Progenitor cell of endocrine pancreas (in vitro differentiated cells): ENCODE results near the gene MYH3. TPM values are rescaled to one million over a fixed set of nuclear protein-coding genes. Genes with fewer than 3 reads are reported as not detected.

ENCODE experiments used
- DNase-seq: peaks from one replicate; pipeline ENCODE4 v3.0.0; 2021; ENCODE audit warnings: low spot score; ENCODE audit not compliant: unreplicated experiment
- H3K27ac Mint-ChIP-seq: 2 replicates; pipeline ENCODE4 v1.8.0; 2021; ENCODE audit warnings: mild to moderate bottlenecking, moderate library complexity, mixed read lengths
- H3K27me3 Mint-ChIP-seq: 2 replicates; pipeline ENCODE4 v1.8.0; 2021; ENCODE audit warnings: mixed read lengths
- H3K36me3 Mint-ChIP-seq: 2 replicates; pipeline ENCODE4 v1.8.0; 2022; ENCODE audit warnings: mixed read lengths; ENCODE audit not compliant: insufficient read depth
- H3K4me1 Mint-ChIP-seq: 2 replicates; pipeline ENCODE4 v1.8.0; 2021; ENCODE audit warnings: low read depth, mixed read lengths
- H3K4me3 Mint-ChIP-seq: 2 replicates; pipeline ENCODE4 v1.8.0; 2021; ENCODE audit warnings: low read depth, mild to moderate bottlenecking, moderate library complexity, mixed read lengths
- H3K9me3 Mint-ChIP-seq: 2 replicates; pipeline ENCODE4 v1.8.0; 2021; ENCODE audit warnings: low read depth, mixed read lengths
- total RNA-seq: library from RNA; stranded (reverse); gene quantifications from 2 replicates; pipeline ENCODE4 v1.2.1, GENCODE V29; 2021
- TF ChIP-seq, protein P1 (sequence below): fragments of 200-600 bp; sonication (generic); IDR thresholded peaks from one replicate; pipeline ENCODE4 v1.5.0; 2021; ENCODE audit warnings: antibody characterized with exemption, mild to moderate bottlenecking; ENCODE audit not compliant: unreplicated experiment

MYH3 gene
- total RNA-seq, 1 donor from 2014 or later = 4.4 TPM

GRCh38 chr17:10603931-10604330 lies 53.2 kb downstream of the MYH3 start:
- TF ChIP-seq, protein P1, sequence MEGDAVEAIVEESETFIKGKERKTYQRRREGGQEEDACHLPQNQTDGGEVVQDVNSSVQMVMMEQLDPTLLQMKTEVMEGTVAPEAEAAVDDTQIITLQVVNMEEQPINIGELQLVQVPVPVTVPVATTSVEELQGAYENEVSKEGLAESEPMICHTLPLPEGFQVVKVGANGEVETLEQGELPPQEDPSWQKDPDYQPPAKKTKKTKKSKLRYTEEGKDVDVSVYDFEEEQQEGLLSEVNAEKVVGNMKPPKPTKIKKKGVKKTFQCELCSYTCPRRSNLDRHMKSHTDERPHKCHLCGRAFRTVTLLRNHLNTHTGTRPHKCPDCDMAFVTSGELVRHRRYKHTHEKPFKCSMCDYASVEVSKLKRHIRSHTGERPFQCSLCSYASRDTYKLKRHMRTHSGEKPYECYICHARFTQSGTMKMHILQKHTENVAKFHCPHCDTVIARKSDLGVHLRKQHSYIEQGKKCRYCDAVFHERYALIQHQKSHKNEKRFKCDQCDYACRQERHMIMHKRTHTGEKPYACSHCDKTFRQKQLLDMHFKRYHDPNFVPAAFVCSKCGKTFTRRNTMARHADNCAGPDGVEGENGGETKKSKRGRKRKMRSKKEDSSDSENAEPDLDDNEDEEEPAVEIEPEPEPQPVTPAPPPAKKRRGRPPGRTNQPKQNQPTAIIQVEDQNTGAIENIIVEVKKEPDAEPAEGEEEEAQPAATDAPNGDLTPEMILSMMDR = no peak
- no peaks in the 10 kb centered on the region for H3K36me3 Mint-ChIP-seq
- H3K4me3 Mint-ChIP-seq = no peak overlapping the region
- no peaks in the 10 kb centered on the region for H3K4me1 Mint-ChIP-seq
- H3K27me3 Mint-ChIP-seq = peaks cover 18% of the 10 kb centered on the region
- no peak overlapping the region for H3K27ac Mint-ChIP-seq
- no peak for DNase-seq
- no peaks in the 10 kb centered on the region for H3K9me3 Mint-ChIP-seq

DNA sequence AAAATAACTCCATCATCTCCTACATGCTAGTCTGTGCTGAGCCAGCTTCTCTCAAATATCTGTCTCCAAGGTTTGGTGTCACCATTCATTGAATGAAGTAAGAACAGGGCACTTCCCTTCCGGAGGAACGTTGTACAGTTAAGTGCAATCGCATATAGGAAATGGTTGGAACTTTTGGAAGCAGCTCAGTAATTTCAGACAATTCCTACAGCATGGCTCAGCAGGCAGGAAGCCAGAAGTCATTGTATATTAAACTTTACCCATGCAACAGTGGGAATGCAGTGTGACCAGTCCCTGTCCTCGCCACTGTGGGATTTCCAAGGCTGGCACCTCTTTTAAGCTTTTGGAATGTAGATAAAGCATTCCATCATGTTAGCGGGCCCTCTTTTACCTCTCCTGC lies 56.5 kb downstream of the MYH3 start:
- Mint-ChIP-seq H3K9me3 (no peaks in the 10 kb centered on the region), H3K4me3 (no peak overlapping the region), H3K36me3 (no peaks in the 10 kb centered on the region), H3K27me3 (peaks cover 18% of the 10 kb centered on the region), H3K27ac (no peak overlapping the region), H3K4me1 (no peaks in the 10 kb centered on the region)
- no peak for DNase-seq
- TF ChIP-seq, protein P1 = no peak

DNA sequence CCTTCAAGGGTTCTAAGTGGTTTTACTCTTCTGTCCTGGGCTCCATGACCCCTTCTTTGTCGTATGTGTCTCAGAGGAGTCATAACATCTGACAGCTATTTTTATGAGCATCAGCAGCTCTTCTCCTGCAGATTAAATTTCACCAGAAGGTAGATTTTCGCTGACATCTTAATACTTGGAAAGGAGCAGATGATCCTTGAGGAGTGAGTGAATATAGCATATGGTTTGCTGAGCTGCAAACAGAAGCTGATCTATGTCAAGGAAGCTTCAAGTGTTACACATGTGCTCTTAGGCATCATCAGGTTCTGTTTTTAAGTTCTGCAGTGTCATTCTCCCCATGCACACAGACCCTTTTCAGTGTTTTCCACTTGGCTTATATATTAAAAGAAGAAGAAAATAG lies 58.5 kb downstream of the MYH3 start:
- Mint-ChIP-seq H3K4me3 (no peak overlapping the region), H3K27me3 (peaks cover 18% of the 10 kb centered on the region), H3K27ac (peak overlapping the region; percentile 46), H3K4me1 (no peaks in the 10 kb centered on the region), H3K36me3 (no peaks in the 10 kb centered on the region), H3K9me3 (peaks cover 5% of the 10 kb centered on the region)
- no peak for DNase-seq
- TF ChIP-seq, protein P1 = no peak

- Mint-ChIP-seq H3K36me3 (no peaks in the 10 kb centered on the region), H3K9me3 (peaks cover under 1% of the 10 kb centered on the region), H3K4me1 (peaks cover 5% of the 10 kb centered on the region), H3K27ac (no peak overlapping the region), H3K4me3 (no peak overlapping the region), H3K27me3 (peaks cover 10% of the 10 kb centered on the region)
- TF ChIP-seq, protein P1 = no peak
- no peak for DNase-seq
Observed at GRCh38 chr17:10589553-10590145, 67.5 kb downstream of the MYH3 start.

- Mint-ChIP-seq H3K27me3 (peaks cover 10% of the 10 kb centered on the region), H3K4me1 (peaks cover 3% of the 10 kb centered on the region), H3K27ac (no peak overlapping the region), H3K4me3 (no peak overlapping the region), H3K36me3 (no peaks in the 10 kb centered on the region), H3K9me3 (no peaks in the 10 kb centered on the region)
- no peak for DNase-seq
- TF ChIP-seq, protein P1 = no peak
Observed at GRCh38 chr17:10585529-10585928, 71.6 kb downstream of the MYH3 start.
